ENCODE measurements around the gene JAZF1. TPM values are rescaled to one million over a fixed set of nuclear protein-coding genes. Genes with fewer than 3 reads are reported as not detected.
"Not testable (repeated sequence)": the region's sequence is repeated elsewhere in the genome, so short reads cannot be mapped to it uniquely, and the experiment has no call there.

Gene JAZF1
- total RNA-seq, 2 experiments from 2014 or later = 2.8 to 3.3 TPM

- peaks cover 5% of the 10 kb centered on the region for H3K27me3 Mint-ChIP-seq (ENCODE audit: low read depth)
- DNase-seq (peak; percentile 65), ATAC-seq (peak; percentile 82)
- H3K36me3 Mint-ChIP-seq (ENCODE audit: low read depth) = no peaks in the 10 kb centered on the region
- peaks cover 34% of the 10 kb centered on the region for H3K4me1 Mint-ChIP-seq (ENCODE audit: low read depth)
- peak overlapping the region; percentile 61 for H3K4me3 Mint-ChIP-seq
- H3K9me3 Mint-ChIP-seq (ENCODE audit: insufficient read depth) = no peaks in the 10 kb centered on the region
- peak overlapping the region; percentile 63 for H3K27ac Mint-ChIP-seq
- ChIA-PET POLR2A (interaction anchor here (0.7 kb wide), 1 partner anchor 68 kb away, joined by 5 read pairs; no protein-coding TSS in a partner anchor), CTCF (no interaction called here)
Observed at GRCh38 chr7:27901028-27901760, 279.4 kb downstream of the JAZF1 start.

- Mint-ChIP-seq H3K36me3 (ENCODE audit: low read depth) (no peaks in the 10 kb centered on the region), H3K27ac (peak overlapping the region; percentile 79), H3K9me3 (ENCODE audit: insufficient read depth) (no peaks in the 10 kb centered on the region), H3K27me3 (ENCODE audit: low read depth) (peaks cover 3% of the 10 kb centered on the region), H3K4me1 (ENCODE audit: low read depth) (peaks cover 46% of the 10 kb centered on the region), H3K4me3 (no peak overlapping the region)
- ChIA-PET CTCF (interaction anchor here (0.7 to 1.4 kb wide), 3 partner anchors 12 to 737 kb away, joined by 3 to 4 read pairs (median 3); no protein-coding TSS in a partner anchor), POLR2A (no interaction called here)
- DNase-seq (no peak), ATAC-seq (no peak)
Observed at GRCh38 chr7:27900006-27900405, 280.6 kb downstream of the JAZF1 start.

- peaks cover 3% of the 10 kb centered on the region for H3K27me3 Mint-ChIP-seq (ENCODE audit: low read depth)
- ChIA-PET CTCF (interaction anchor here (0.7 to 1.4 kb wide), 3 partner anchors 13 to 738 kb away, joined by 3 to 4 read pairs (median 3); no protein-coding TSS in a partner anchor), POLR2A (no interaction called here)
- H3K9me3 Mint-ChIP-seq (ENCODE audit: insufficient read depth) = no peaks in the 10 kb centered on the region
- DNase-seq (peak; percentile 50), ATAC-seq (peak; percentile 62)
- peak overlapping the region; percentile 79 for H3K27ac Mint-ChIP-seq
- no peaks in the 10 kb centered on the region for H3K36me3 Mint-ChIP-seq (ENCODE audit: low read depth)
- peaks cover 46% of the 10 kb centered on the region for H3K4me1 Mint-ChIP-seq (ENCODE audit: low read depth)
- H3K4me3 Mint-ChIP-seq = peak overlapping the region; percentile 40
Observed at GRCh38 chr7:27899601-27900000, 281.0 kb downstream of the JAZF1 start.

GRCh38 chr7:27897441-27897847, 283.2 kb downstream of the JAZF1 start:
- CTCF ChIA-PET = interaction anchor here (1.1 kb wide), 1 partner anchor 701 kb away, joined by 3 read pairs; no protein-coding TSS in a partner anchor
- no peak for ATAC-seq
- DNase-seq = no peak
- Mint-ChIP-seq H3K4me3 (no peak overlapping the region), H3K27ac (no peak overlapping the region), H3K4me1 (ENCODE audit: low read depth) (peaks cover 49% of the 10 kb centered on the region), H3K9me3 (ENCODE audit: insufficient read depth) (no peaks in the 10 kb centered on the region), H3K27me3 (ENCODE audit: low read depth) (no peaks in the 10 kb centered on the region), H3K36me3 (ENCODE audit: low read depth) (no peaks in the 10 kb centered on the region)
- POLR2A ChIA-PET = no interaction called here

- ChIA-PET POLR2A (no interaction called here), CTCF (interaction anchor here (1.0 kb wide), 1 partner anchor 54 kb away, joined by 3 read pairs; no protein-coding TSS in a partner anchor)
- H3K4me3 Mint-ChIP-seq = no peak overlapping the region
- no peak for ATAC-seq
- no peaks in the 10 kb centered on the region for H3K27me3 Mint-ChIP-seq (ENCODE audit: low read depth)
- H3K36me3 Mint-ChIP-seq (ENCODE audit: low read depth) = no peaks in the 10 kb centered on the region
- no peak for DNase-seq
- H3K9me3 Mint-ChIP-seq (ENCODE audit: insufficient read depth) = no peaks in the 10 kb centered on the region
- H3K27ac Mint-ChIP-seq = no peak overlapping the region
- H3K4me1 Mint-ChIP-seq (ENCODE audit: low read depth) = peaks cover 49% of the 10 kb centered on the region
Observed at GRCh38 chr7:27897001-27897400, 283.6 kb downstream of the JAZF1 start.

- H3K36me3 Mint-ChIP-seq (ENCODE audit: low read depth) = no peaks in the 10 kb centered on the region
- CTCF ChIA-PET = interaction anchor here (0.6 to 0.8 kb wide), 2 partner anchors 26 to 156 kb away, joined by 3 read pairs; no protein-coding TSS in a partner anchor
- no peak overlapping the region for H3K4me3 Mint-ChIP-seq
- ATAC-seq (no peak), DNase-seq (no peak)
- POLR2A ChIA-PET = interaction anchor here (0.6 kb wide), 1 partner anchor 197 kb away, joined by 4 read pairs; no protein-coding TSS in a partner anchor
- H3K27ac Mint-ChIP-seq = no peak overlapping the region
- H3K9me3 Mint-ChIP-seq (ENCODE audit: insufficient read depth) = no peaks in the 10 kb centered on the region
- no peaks in the 10 kb centered on the region for H3K27me3 Mint-ChIP-seq (ENCODE audit: low read depth)
- peaks cover 38% of the 10 kb centered on the region for H3K4me1 Mint-ChIP-seq (ENCODE audit: low read depth)
Observed at GRCh38 chr7:27895551-27895950, 285.0 kb downstream of the JAZF1 start.

- H3K4me1 Mint-ChIP-seq (ENCODE audit: low read depth) = peaks cover 11% of the 10 kb centered on the region
- no peaks in the 10 kb centered on the region for H3K36me3 Mint-ChIP-seq (ENCODE audit: low read depth)
- H3K4me3 Mint-ChIP-seq = no peak overlapping the region
- DNase-seq (no peak), ATAC-seq (no peak)
- H3K27me3 Mint-ChIP-seq (ENCODE audit: low read depth) = no peaks in the 10 kb centered on the region
- CTCF ChIA-PET = no interaction called here
- H3K27ac Mint-ChIP-seq = no peak overlapping the region
- POLR2A ChIA-PET = no interaction called here
- H3K9me3 Mint-ChIP-seq (ENCODE audit: insufficient read depth) = no peaks in the 10 kb centered on the region
Observed at GRCh38 chr7:27890205-27890849, 290.3 kb downstream of the JAZF1 start.

GRCh38 chr7:27889800-27890199, 290.8 kb downstream of the JAZF1 start:
- DNase-seq = no peak
- Mint-ChIP-seq H3K4me3 (no peak overlapping the region), H3K9me3 (ENCODE audit: insufficient read depth) (no peaks in the 10 kb centered on the region), H3K27me3 (ENCODE audit: low read depth) (no peaks in the 10 kb centered on the region), H3K4me1 (ENCODE audit: low read depth) (peaks cover 7% of the 10 kb centered on the region), H3K27ac (no peak overlapping the region), H3K36me3 (ENCODE audit: low read depth) (no peaks in the 10 kb centered on the region)
- POLR2A ChIA-PET = no interaction called here
- CTCF ChIA-PET = no interaction called here
- ATAC-seq = no peak

GRCh38 chr7:27888736-27889135, 291.9 kb downstream of the JAZF1 start:
- ATAC-seq (no peak), DNase-seq (no peak)
- Mint-ChIP-seq H3K27me3 (ENCODE audit: low read depth) (no peaks in the 10 kb centered on the region), H3K4me1 (ENCODE audit: low read depth) (peaks cover 4% of the 10 kb centered on the region), H3K27ac (no peak overlapping the region), H3K9me3 (ENCODE audit: insufficient read depth) (no peaks in the 10 kb centered on the region), H3K4me3 (no peak overlapping the region), H3K36me3 (ENCODE audit: low read depth) (no peaks in the 10 kb centered on the region)
- CTCF ChIA-PET = no interaction called here
- POLR2A ChIA-PET = no interaction called here

GRCh38 chr7:27886710-27887109, 293.9 kb downstream of the JAZF1 start:
- H3K4me3 Mint-ChIP-seq; CTCF ChIA-PET; H3K4me1 Mint-ChIP-seq (ENCODE audit: low read depth); H3K9me3 Mint-ChIP-seq (ENCODE audit: insufficient read depth); H3K27ac Mint-ChIP-seq; ATAC-seq; DNase-seq; H3K36me3 Mint-ChIP-seq (ENCODE audit: low read depth); POLR2A ChIA-PET; H3K27me3 Mint-ChIP-seq (ENCODE audit: low read depth): not testable (repeated sequence)

- ChIA-PET CTCF (no interaction called here), POLR2A (no interaction called here)
- Mint-ChIP-seq H3K27me3 (ENCODE audit: low read depth) (no peaks in the 10 kb centered on the region), H3K4me1 (ENCODE audit: low read depth) (peaks cover 4% of the 10 kb centered on the region), H3K9me3 (ENCODE audit: insufficient read depth) (no peaks in the 10 kb centered on the region), H3K36me3 (ENCODE audit: low read depth) (no peaks in the 10 kb centered on the region), H3K4me3 (no peak overlapping the region), H3K27ac (no peak overlapping the region)
- no peak for ATAC-seq
- DNase-seq = no peak
Observed at GRCh38 chr7:27885652-27886051, 294.9 kb downstream of the JAZF1 start.

GRCh38 chr7:27883696-27884095, 296.9 kb downstream of the JAZF1 start:
- CTCF ChIA-PET = no interaction called here
- Mint-ChIP-seq H3K9me3 (ENCODE audit: insufficient read depth) (no peaks in the 10 kb centered on the region), H3K27me3 (ENCODE audit: low read depth) (no peaks in the 10 kb centered on the region), H3K36me3 (ENCODE audit: low read depth) (no peaks in the 10 kb centered on the region), H3K4me1 (ENCODE audit: low read depth) (no peaks in the 10 kb centered on the region), H3K27ac (no peak overlapping the region), H3K4me3 (no peak overlapping the region)
- POLR2A ChIA-PET = no interaction called here
- ATAC-seq = no peak
- no peak for DNase-seq
